ENCODE data around the gene CAMK2D.

- TF ChIP-seq CTCF (conservative IDR thresholded peaks at IDR 0.05; ENCODE audit: low read depth, low read length) (no peak), EZH2 (IDR thresholded peaks at IDR 0.05; ENCODE audit: low read length, unreplicated experiment) (no peak)
These were observed 256.5 kb downstream of the CAMK2D start for GRCh38 chr4:113505044-113505443.
